ENCODE measurements around the gene BDKRB1. TPM values are rescaled to one million over a fixed set of nuclear protein-coding genes. Genes with fewer than 3 reads are reported as not detected.

BDKRB1 gene
- total RNA-seq, 2 donors from 2014 or later: 0.24 to 0.56 TPM

GRCh38 chr14:96272777-96273473 is 16.9 kb downstream of the BDKRB1 start:
- intact Hi-C loops (cut with DNase I): loop anchor here (5.0 to 10.0 kb wide), 3 partner anchors 171 to 278 kb away; no protein-coding TSS in a partner anchor
- no peak for DNase-seq (ENCODE audit: low spot score)

- DNase-seq (ENCODE audit: low spot score): no peak
- intact Hi-C loops (cut with DNase I): loop anchor here (5.0 to 10.0 kb wide), 3 partner anchors 171 to 279 kb away; no protein-coding TSS in a partner anchor
Measured at GRCh38 chr14:96273629-96274028, 17.6 kb downstream of the BDKRB1 start.

- no peak for DNase-seq (ENCODE audit: low spot score)
- intact Hi-C loops (cut with DNase I): loop anchor here (5.0 to 10.0 kb wide), 3 partner anchors 172 to 279 kb away; no protein-coding TSS in a partner anchor
Measured at GRCh38 chr14:96274122-96274521, 18.1 kb downstream of the BDKRB1 start.

GRCh38 chr14:96274543-96274942 is 18.5 kb downstream of the BDKRB1 start:
- no peak for DNase-seq (ENCODE audit: low spot score)
- intact Hi-C loops (cut with DNase I): loop anchor here (5.0 to 10.0 kb wide), 3 partner anchors 172 to 280 kb away; no protein-coding TSS in a partner anchor

DNA sequence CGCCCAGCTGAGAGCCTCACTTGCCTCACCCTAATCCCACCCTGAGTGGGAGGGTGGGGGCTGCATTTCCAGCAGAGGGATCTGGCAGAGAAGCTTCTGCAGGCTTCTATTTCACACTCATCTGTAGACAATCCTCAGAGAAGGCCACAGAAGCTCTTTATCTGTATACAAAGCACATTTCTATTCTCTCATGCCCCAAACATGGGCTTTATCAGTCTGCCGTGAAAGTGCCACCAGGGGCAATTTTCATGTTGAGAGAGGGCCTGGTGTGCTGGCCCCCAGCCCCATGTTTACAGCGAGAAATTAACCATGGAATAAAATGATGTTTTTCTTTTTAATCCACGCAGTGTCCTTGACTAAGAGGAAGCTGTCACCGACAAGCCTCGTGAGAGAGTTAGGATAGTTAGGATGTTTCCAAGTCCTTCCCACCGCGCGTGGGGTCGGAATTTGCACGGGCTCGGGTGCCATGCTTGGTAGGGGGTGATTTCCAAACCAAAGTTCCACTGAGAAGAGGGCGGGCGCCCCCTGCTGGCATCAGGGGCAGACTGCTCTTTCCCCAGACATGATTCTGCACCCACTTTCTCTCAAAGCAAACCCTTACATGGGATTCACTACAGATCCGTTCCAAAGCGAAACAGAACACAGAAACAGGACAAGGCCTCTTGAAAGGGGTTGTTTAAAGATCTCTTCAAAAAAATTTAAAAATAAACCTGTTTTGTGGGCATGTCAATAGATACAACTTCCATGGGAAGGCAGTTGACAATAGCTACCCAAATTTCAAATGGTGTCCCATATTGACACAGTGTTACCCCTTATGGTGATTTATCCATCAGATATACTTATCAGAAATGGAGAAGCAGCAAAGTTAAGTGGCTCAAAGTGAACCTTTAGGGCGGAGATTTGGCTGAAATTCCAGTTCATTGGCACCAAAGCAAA is 19.4 kb downstream of the BDKRB1 start:
- intact Hi-C loops (cut with DNase I): loop anchor here (10.0 kb wide), 2 partner anchors 271 to 281 kb away; no protein-coding TSS in a partner anchor
- DNase-seq (ENCODE audit: low spot score): peak; percentile 92

GRCh38 chr14:96277890-96278289 is 21.9 kb downstream of the BDKRB1 start:
- intact Hi-C loops (cut with DNase I): loop anchor here (1.0 to 10.0 kb wide), 3 partner anchors 184 to 283 kb away; no protein-coding TSS in a partner anchor
- DNase-seq (ENCODE audit: low spot score): no peak

DNA sequence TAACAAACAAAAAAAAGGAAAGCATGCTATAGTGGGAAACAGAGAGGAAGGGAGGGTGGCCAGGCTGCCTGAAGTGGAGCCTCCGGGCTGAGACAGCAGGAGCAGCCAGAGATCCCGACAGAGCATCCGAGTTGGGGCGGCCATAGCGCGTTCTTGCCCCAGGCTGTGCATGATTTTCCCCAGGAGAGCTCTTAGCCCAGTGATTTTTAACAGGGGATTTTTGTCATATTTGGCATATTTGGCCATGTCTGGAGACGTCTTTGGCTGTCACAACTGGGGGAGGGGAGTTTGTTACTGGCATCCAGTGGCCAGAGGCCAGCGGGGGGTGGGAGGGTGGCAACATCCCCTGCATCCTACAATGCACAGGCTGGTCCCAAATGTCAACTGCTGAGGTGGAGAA is 23.6 kb downstream of the BDKRB1 start:
- intact Hi-C loops (cut with DNase I): loop anchor here (10.0 kb wide), 2 partner anchors 275 to 285 kb away; no protein-coding TSS in a partner anchor
- no peak for DNase-seq (ENCODE audit: low spot score)

- no peak for DNase-seq (ENCODE audit: low spot score)
- intact Hi-C loops (cut with DNase I): no loop called here
Measured at GRCh38 chr14:96280104-96280503, 24.1 kb downstream of the BDKRB1 start.

DNA sequence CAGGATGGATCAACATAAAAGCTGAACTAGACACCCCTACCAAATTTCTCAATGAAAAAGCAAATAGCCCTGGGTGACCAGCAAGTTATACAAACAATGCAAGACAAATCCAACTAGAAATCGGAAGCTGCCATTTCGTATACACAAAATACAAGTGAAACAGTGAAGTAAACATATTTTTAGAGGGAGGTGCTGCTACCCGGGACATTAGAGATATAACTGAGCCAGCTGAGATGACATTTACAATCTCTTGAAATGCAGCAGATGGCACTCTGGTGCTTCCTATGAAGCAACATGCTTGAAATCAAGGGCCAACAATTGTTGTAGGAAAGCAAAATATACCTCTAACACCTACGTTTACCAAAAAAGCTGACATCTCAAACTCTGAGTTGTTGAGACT is 25.5 kb downstream of the BDKRB1 start:
- intact Hi-C loops (cut with DNase I): no loop called here
- DNase-seq (ENCODE audit: low spot score): no peak

DNA sequence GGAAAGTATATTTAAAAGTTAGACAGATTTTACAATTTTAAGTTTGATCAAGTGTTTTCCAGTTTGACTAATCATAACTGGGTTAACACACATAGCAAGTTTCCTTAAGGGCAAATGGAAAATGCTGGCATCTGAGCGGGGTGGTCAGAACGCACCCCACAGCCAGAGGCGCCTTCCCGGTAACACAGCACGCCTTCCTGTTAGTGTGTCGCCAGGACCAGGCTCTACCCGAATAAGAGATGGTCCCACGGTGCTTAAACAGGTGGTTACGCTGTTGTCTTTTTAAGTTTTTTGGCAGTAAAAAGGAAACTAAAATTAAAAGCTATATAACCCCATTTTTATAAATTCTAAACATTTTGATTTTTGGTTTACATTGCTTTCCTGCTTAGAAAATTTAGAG is 28.0 kb downstream of the BDKRB1 start:
- intact Hi-C loops (cut with DNase I): no loop called here
- no peak for DNase-seq (ENCODE audit: low spot score)

- intact Hi-C loops (cut with DNase I): no loop called here
- DNase-seq (ENCODE audit: low spot score): no peak
Measured at GRCh38 chr14:96284430-96284829, 28.4 kb downstream of the BDKRB1 start.

DNA sequence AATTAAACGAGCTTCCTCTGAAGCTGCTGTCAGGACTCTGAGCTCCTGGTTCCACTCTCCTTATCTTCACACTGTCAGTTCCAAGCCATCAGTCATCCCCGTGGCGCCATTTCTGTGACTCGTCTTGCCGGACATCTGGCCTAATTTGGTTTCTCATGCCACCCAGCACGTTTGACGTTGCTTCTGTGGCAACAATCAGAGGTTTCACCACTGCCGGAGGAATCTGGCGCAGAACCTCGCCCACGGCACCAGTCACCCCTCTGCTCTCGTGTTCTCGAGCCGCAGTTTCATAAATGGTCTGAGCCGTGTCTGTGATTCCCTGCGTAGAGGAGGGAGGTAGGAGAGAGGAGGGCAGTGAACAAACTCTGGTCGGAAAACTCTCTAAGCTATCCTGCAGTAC is 29.7 kb downstream of the BDKRB1 start:
- intact Hi-C loops (cut with DNase I): no loop called here
- peak; percentile 86 for DNase-seq (ENCODE audit: low spot score)

DNA sequence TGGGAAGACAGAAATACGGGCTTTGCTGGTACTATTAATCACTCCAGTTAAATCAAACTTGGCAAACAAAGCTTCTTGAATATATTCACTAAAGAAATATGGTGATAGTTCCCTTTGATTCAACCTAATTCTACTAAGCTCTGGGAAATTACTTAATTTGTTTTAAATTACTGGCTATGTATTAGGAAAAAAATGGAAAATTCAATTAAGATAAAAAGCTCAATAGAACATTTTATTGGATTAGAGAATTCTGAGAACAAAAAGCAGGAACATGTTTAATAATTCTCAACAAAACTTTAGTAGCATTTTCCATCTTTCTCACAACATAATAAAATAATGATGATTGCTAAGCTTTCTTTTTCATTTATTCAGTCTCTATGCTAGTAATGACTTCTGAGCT is 30.2 kb downstream of the BDKRB1 start:
- no peak for DNase-seq (ENCODE audit: low spot score)

GRCh38 chr14:96287856-96288255 is 31.8 kb downstream of the BDKRB1 start:
- no peak for DNase-seq (ENCODE audit: low spot score)
- intact Hi-C loops (cut with DNase I): no loop called here

More for the DNA sequence above, 30.2 kb downstream of the BDKRB1 start:
- intact Hi-C loops (cut with DNase I): no loop called here

DNA sequence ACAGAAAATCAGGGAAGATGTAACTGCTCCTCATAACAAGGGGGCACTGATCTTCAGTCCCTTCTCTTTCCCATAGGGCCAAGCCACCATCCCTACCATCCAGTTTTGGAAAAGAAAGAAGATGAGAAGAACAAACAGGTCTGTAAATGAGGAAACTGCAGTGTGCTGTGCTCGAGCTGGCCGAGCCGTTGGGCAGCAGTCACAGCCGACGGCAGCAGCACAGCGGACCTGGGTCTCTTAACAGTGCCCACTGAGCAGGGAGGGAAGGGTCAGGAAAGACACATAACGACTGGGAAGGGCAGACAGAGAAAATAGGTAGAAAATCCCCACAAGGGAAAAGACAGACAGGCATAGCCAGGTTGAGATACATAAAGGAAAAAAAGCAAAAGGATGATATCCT is 38.2 kb downstream of the BDKRB1 start:
- intact Hi-C loops (cut with DNase I): loop anchor here in 1 of 2 donors (10.0 kb wide), 1 partner anchor 121 kb away; no protein-coding TSS in a partner anchor
- no peak for DNase-seq (ENCODE audit: low spot score)

GRCh38 chr14:96297000-96297399 is 41.0 kb downstream of the BDKRB1 start:
- intact Hi-C loops (cut with DNase I): loop anchor here in 1 of 2 donors (10.0 kb wide), 1 partner anchor 118 kb away; no protein-coding TSS in a partner anchor

DNA sequence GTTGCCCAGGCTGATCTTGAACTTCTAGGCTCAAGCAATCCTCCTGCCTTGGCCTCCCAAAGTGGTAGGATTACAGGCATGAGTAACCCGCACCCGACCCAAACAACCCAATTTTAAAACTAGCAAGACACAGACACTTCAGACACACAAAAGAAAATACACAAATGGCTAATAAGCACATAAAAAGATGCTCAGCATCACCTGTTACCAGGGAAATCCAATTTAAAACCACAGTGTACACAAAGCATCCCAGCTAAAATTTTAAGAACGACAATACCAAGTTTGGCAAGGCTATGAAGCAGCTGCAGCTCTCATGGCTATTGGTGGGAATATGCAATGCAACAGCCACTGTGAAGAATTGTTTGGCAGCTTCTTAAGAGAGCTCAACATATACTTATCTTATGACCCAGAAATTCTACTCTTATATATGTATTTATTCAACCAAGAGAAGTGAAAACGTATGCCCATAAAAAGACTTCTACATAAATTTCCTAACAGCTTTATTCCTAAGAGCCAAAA is 42.0 kb downstream of the BDKRB1 start:
- intact Hi-C loops (cut with DNase I): loop anchor here in 1 of 2 donors (10.0 kb wide), 1 partner anchor 117 kb away; no protein-coding TSS in a partner anchor

More at GRCh38 chr14:96297000-96297399, 41.0 kb downstream of the BDKRB1 start:
- no peak for DNase-seq (ENCODE audit: low spot score)

GRCh38 chr14:96299441-96299840 is 43.4 kb downstream of the BDKRB1 start:
- intact Hi-C loops (cut with DNase I): loop anchor here in 1 of 2 donors (10.0 kb wide), 1 partner anchor 115 kb away; no protein-coding TSS in a partner anchor
- no peak for DNase-seq (ENCODE audit: low spot score)

More for the DNA sequence above, 42.0 kb downstream of the BDKRB1 start:
- DNase-seq (ENCODE audit: low spot score): no peak

GRCh38 chr14:96303981-96304380 is 48.0 kb downstream of the BDKRB1 start:
- DNase-seq (ENCODE audit: low spot score): no peak
- intact Hi-C loops (cut with DNase I): loop anchor here in 1 of 2 donors (10.0 kb wide), 1 partner anchor 1189 kb away; no protein-coding TSS in a partner anchor

Measured in posterior vena cava (tissue), 2 donors.